IPS-15b (cell line): ENCODE measurements around the gene GSTA3.
"Not testable (repeated sequence)": the region's sequence is repeated elsewhere in the genome, so short reads cannot be mapped to it uniquely, and the experiment has no call there.

Experiments used
- H3K27me3 ChIP-seq: one replicate; pipeline ENCODE4 v1.6.1; 2013; ENCODE audit warnings: low read length; ENCODE audit not compliant: control insufficient read depth, insufficient read depth
- H3K36me3 ChIP-seq: one replicate; pipeline ENCODE4 v1.6.1; 2013; ENCODE audit warnings: low read length; ENCODE audit not compliant: control insufficient read depth, insufficient read depth
- H3K4me1 ChIP-seq: one replicate; pipeline ENCODE4 v1.6.1; 2013; ENCODE audit warnings: mild to moderate bottlenecking, low read length; ENCODE audit not compliant: control insufficient read depth, insufficient read depth
- H3K4me3 ChIP-seq: one replicate; pipeline ENCODE4 v1.5.1; 2013; ENCODE audit warnings: low read depth, low read length
- H3K9ac ChIP-seq: one replicate; pipeline ENCODE4 v1.6.1; 2013; ENCODE audit warnings: low read depth, mild to moderate bottlenecking, low read length
- H3K9me3 ChIP-seq: one replicate; pipeline ENCODE4 v1.6.1; 2013; ENCODE audit warnings: mild to moderate bottlenecking, low read length; ENCODE audit not compliant: control insufficient read depth, insufficient read depth

GSTA3 gene

DNA sequence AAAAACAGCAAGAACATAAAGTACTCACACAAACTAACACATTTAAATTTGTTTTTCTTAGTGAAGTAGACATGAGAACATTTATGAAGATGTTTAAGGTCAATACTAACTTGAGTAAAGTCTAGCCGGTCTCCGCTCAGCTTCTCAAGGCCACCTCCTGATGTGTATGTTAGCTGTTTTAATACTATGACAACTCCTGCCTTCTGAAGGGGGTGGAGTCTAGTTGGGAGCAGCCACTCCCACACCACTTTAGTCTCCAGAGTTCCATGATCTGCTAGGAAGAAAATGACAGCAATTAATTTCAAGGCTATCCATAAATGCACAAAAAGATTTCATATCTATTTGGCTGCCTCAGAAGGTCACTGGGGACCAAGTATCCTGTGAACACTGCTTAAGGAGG, at the start of gene GSTA3:
Gene GSTA3, minus strand, starts transcription at position 168 of the 400 bp plus-strand sequence. CDS start 3,864 bp downstream, outside the sequence.
- Histone ChIP-seq H3K9me3 (no peaks in the 10 kb centered on the region), H3K4me3 (no peak within 1 kb of the TSS), H3K4me1 (peaks cover 2% of the 10 kb centered on the region), H3K9ac (no peak within 1 kb of the TSS), H3K27me3 (no peaks in the 10 kb centered on the region), H3K36me3 (no peaks in the 10 kb centered on the region)

DNA sequence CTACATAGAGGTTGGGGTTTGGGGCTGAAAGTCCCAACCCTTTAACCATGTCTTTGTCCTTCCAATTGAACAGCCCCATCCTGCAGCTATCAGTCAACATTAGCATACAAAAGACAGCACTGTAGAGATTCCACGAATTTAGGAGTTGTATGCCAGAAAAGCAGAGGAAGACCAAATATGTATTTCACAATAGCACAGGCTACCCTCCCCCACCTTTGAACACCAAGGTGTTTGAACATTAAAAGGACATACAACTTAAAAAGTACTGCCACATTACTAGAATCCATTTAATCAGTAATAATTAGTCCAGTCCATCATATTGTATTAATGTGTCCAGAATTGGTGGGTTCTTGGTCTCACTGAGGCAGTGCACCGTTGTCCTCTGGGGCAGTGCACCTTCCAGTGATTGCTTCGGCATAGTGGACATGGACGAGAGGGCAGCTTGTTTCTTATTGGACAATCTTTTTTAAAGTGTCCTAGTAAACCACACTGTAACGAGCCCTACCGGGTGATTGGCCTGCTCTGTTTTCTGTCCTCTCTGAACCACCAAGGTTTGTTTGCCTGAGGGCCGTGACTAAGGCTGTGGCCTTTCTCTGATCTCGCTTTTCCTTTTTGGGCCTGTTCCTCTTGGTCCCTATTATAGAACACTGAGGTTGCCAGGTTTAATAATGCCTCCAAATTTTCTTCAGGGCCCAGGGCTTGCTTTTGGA, 49.2 kb upstream of the GSTA3 start:
- peaks cover 8% of the 10 kb centered on the region for H3K4me1 ChIP-seq
- no peaks in the 10 kb centered on the region for H3K36me3 ChIP-seq
- H3K27me3 ChIP-seq, result peaks cover 2% of the 10 kb centered on the region
- H3K9ac ChIP-seq, result no peak overlapping the region
- no peak overlapping the region for H3K4me3 ChIP-seq
- peaks cover 4% of the 10 kb centered on the region for H3K9me3 ChIP-seq

DNA sequence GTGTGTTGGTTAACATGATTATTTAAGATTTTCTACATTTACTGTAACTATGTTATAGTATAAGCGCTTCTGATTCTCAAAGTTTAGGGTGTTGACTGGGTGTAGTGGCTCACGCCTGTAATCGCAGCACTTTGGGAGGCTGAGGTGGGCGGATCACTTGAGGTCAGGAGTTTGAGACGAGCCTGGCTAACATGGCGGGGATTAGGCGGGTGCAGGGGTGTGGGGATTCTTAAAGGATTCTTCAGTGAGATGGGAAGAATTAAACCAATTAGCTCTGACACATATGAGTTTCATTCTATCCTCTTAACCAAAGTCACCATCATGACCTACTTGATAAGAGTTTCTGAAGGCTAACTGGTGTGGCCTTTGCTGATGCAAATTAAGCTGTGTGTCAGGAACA, 46.4 kb upstream of the GSTA3 start:
- Histone ChIP-seq H3K4me1 (peaks cover 8% of the 10 kb centered on the region), H3K27me3 (peaks cover 2% of the 10 kb centered on the region), H3K36me3 (no peaks in the 10 kb centered on the region), H3K9me3 (no peaks in the 10 kb centered on the region), H3K9ac (no peak overlapping the region), H3K4me3 (no peak overlapping the region)

DNA sequence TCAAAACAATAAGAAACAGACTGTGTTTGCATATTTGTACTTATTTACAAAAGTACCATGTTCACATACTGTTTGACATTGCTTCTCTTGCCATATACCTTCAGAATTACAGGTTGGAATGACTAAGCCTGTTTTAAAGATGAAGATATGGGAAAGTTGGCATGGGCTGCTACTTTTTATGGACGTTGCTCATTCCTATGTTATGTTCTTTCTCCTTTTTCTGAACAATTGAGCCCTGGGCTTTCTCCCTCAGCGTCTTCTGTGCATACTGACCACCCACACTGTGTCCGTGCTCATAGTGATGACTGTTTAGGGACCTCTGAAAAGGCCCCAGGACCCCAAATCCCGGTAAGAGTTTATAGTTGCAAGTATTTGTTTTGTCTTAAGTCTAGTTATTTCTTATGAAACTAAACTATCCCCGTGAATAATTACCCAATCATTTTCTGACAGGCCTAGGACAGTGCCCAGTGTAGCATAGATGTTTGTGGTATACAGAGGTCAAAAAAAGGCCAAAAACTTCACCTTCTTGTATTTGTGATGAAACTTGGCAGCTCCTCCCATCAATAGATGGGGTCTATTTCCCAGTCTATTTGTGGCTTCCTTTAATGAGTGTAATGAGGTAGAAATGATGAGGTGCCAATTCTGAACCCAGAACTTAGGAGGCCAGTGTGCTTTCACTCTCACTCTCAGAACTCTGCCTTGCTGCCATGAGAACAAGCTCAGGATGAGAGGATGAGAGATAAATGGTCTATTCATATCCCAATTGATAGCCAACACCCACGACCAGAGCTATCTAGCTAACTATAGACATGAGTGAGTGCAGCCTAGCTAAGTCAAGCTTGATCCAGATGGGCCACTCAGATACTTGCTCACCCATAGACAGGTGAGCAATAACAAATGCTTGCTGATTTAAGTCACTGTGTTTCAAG, 44.7 kb upstream of the GSTA3 start:
- H3K27me3 ChIP-seq, result peaks cover 2% of the 10 kb centered on the region
- H3K9me3 ChIP-seq, result no peaks in the 10 kb centered on the region
- H3K4me3 ChIP-seq, result no peak overlapping the region
- H3K4me1 ChIP-seq, result peaks cover 5% of the 10 kb centered on the region
- H3K36me3 ChIP-seq, result no peaks in the 10 kb centered on the region
- no peak overlapping the region for H3K9ac ChIP-seq

DNA sequence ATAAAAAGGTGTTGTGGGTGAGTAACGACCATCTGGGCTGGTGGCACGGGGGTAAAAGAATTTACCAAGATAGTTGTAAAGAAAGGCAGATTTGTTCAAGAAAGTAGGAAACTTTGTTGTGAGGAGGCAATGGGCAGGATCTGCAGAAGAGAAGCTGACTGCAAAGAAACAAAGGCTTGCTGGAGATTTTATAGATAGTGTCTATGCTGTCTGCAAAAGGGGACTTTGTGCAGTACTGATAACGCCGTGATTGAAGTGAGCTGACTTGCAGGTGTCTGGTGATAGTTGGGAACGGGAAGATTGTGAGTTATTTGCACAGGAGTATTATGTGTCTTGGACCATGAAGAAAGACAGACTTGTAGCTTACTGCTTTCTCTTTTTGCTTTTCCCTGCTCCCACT, 36.8 kb upstream of the GSTA3 start:
- Histone ChIP-seq H3K4me1 (peaks cover 2% of the 10 kb centered on the region), H3K27me3 (no peaks in the 10 kb centered on the region), H3K4me3 (no peak overlapping the region), H3K9ac (no peak overlapping the region), H3K9me3 (no peaks in the 10 kb centered on the region), H3K36me3 (no peaks in the 10 kb centered on the region)

DNA sequence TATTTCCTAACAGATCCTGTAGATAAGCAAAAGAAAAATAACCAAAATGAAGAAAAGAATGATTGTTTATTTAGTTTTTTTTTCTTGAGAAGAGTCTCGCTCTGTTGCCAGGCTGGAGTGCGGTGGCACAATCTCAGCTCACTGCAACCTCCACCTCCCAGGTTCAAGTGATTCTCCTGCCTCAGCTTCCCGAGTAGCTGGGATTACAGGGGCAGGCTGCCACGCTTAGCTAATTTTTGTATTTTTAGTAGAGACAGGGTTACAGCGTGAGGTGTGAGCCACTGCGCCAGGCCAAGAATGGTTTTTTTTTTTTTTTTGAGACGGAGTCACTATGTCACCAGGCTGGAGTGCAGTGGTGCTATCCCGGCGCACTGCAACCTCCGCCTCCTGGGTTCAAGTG, 33.3 kb upstream of the GSTA3 start:
- H3K9ac ChIP-seq, H3K27me3 ChIP-seq, H3K9me3 ChIP-seq: not testable (repeated sequence)

DNA sequence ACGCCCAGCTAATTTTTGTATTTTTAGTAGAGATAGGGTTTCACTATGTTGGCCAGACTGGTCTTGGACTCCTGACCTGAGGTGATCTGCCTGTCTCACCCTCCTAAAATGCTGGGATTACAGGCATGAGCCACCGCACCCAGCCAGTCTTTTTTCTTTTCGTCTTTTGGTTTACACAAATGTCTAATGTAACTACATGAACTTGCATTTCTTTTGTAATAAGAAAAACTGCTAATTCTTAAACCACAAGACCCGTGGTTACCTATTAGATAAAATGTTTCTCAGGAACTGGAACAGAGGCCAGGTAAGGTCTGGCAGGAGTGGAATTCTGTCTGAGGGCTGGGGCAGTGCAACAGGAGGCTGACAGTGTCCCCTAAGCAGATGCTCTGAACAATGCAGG, 32.7 kb upstream of the GSTA3 start:
- Histone ChIP-seq H3K4me3 (no peak overlapping the region), H3K9ac (no peak overlapping the region), H3K27me3 (no peaks in the 10 kb centered on the region), H3K36me3 (no peaks in the 10 kb centered on the region), H3K4me1 (peaks cover 2% of the 10 kb centered on the region), H3K9me3 (no peaks in the 10 kb centered on the region)

More for the DNA sequence above, 33.3 kb upstream of the GSTA3 start:
- not testable (repeated sequence) for H3K4me3 ChIP-seq, H3K4me1 ChIP-seq, H3K36me3 ChIP-seq

DNA sequence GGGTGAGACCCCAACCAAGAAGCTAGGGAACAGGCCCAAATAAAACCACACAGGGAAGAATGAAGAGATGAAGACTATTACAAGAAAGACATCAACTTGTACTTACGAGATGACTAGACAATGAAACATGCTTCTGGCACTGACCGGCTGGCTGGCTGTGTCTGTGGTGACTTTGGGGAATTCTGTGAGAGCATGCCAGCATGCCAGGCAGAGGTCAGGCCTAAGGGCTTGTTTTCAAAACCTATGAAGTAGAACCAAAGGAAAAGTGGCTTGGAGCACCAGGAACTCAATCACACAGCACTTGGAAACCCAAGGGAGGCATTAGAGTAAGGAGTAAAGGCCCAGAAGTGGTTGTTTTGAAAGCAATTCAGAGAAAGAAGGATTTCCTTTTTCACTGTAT, 28.4 kb upstream of the GSTA3 start:
- Histone ChIP-seq H3K9me3 (no peaks in the 10 kb centered on the region), H3K4me3 (no peak overlapping the region), H3K27me3 (no peaks in the 10 kb centered on the region), H3K9ac (no peak overlapping the region), H3K4me1 (no peaks in the 10 kb centered on the region), H3K36me3 (no peaks in the 10 kb centered on the region)

DNA sequence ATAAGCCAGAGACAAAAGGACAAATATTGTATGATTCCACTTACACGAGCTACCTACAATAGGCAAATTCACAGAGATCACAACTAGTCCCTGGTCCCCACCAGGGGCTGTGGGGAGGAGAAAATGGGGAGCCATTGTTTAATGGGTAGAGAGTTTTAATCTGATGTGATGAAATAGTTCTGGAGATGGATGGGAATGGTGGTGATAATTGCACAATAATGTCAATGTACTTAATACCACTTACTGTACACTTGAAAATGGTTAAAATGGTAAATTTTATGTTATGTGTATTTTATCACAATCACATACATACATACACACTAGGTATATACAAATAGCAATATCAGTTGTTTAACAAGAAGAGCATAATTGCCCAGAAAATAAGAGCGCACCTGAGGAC, 24.3 kb upstream of the GSTA3 start:
- Histone ChIP-seq H3K27me3 (no peaks in the 10 kb centered on the region), H3K9me3 (peaks cover 7% of the 10 kb centered on the region), H3K4me3 (no peak overlapping the region), H3K36me3 (no peaks in the 10 kb centered on the region), H3K4me1 (no peaks in the 10 kb centered on the region), H3K9ac (no peak overlapping the region)

DNA sequence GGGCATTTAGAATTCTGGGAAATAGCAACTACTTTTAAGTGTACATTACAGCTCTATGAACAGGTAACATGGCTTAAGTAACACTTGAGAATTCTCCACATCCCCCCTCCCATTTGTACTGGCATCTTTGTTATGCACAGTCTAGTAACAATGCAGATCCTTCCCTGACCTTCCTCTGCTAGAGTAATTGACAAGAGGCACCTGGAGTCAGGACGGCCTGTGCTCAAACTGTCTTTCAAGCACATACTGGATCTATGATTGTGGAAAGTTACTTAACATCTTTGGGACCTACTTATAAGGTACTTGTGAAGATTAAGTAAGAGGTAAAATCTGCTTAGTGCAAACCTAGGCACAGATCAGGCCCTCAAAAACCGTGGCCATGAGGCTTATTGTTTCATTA, 21.9 kb upstream of the GSTA3 start:
- no peak overlapping the region for H3K4me3 ChIP-seq

DNA sequence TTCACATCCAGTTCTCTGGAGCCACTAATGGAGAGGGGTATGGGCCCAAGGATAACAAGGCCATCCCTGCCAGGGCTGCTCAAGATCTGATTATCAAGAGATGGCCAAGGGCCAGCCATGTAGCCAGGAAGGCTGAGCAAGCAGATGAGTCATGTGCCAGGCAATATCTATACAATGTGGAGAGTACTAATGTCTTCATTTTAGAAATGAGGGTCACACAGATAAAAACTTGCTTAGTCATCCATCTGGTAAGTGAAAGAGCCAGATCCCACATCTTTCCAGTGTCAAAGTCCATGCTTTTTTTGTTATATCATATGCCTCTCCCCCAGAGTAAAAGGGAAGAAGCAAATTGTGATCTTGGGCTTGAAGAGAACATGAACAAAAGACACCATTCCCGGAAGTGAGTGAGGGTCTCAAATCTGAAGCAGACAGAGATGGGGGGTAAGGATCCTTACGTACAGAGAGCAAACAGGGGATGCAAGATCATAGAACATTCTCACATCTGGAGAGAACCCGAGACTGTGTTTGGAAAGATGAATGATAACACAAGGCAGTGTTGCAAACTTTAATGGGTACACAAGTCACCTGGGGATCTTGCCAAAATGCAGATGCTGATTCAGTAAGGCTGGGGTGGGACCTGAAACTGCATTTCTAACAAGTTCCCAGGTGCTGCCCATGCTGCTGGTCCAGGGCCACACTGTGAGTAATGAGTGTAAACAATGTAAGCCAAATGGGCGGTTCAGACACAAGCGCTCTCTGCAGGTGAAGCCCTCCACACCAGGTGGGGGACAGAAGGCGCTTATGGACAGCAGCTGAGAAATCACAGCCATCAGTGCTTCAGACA, 20.0 kb upstream of the GSTA3 start:
- H3K4me3 ChIP-seq, result no peak overlapping the region
- no peak overlapping the region for H3K9ac ChIP-seq
- no peaks in the 10 kb centered on the region for H3K36me3 ChIP-seq

More for the DNA sequence above, 21.9 kb upstream of the GSTA3 start:
- no peak overlapping the region for H3K9ac ChIP-seq
- H3K36me3 ChIP-seq, result no peaks in the 10 kb centered on the region
- no peaks in the 10 kb centered on the region for H3K27me3 ChIP-seq
- H3K4me1 ChIP-seq, result no peaks in the 10 kb centered on the region
- H3K9me3 ChIP-seq, result peaks cover 7% of the 10 kb centered on the region

More for the DNA sequence above, 20.0 kb upstream of the GSTA3 start:
- Histone ChIP-seq H3K4me1 (no peaks in the 10 kb centered on the region), H3K9me3 (peaks cover 7% of the 10 kb centered on the region), H3K27me3 (no peaks in the 10 kb centered on the region)
